ENCODE results near the gene UBQLN1. TPM values are rescaled to one million over a fixed set of nuclear protein-coding genes. Genes with fewer than 3 reads are reported as not detected.

The UBQLN1 gene
- polyA plus RNA-seq, 1 donor from 2014 or later = 133 TPM

- Histone ChIP-seq H4K20me1 (ENCODE audit: insufficient read depth) (no peaks in the 10 kb centered on the region), H3F3A (ENCODE audit: insufficient read depth, low read length, poor library complexity, severe bottlenecking) (no peaks in the 10 kb centered on the region), H3K9me2 (ENCODE audit: insufficient read depth, low read length) (no peaks in the 10 kb centered on the region), H3K79me2 (replicated peaks; ENCODE audit: insufficient read depth, low read length) (no peaks in the 10 kb centered on the region), H3K27me3 (ENCODE audit: insufficient read depth, low read depth, low read length) (peaks cover 5% of the 10 kb centered on the region), H3K9ac (ENCODE audit: low read length) (peak overlapping the region; percentile 73), H3K4me2 (ENCODE audit: low read length) (no peak overlapping the region), H3K27ac (ENCODE audit: low read length) (peak overlapping the region; percentile 28), H3K4me3 (ENCODE audit: low read length) (peak overlapping the region; percentile 71), H3K36me3 (ENCODE audit: insufficient read depth, low read length) (no peaks in the 10 kb centered on the region), H3K9me3 (ENCODE audit: low read length) (no peaks in the 10 kb centered on the region), H2AFZ (ENCODE audit: low read depth, low read length) (peak overlapping the region; percentile 80)
- TF ChIP-seq CTCF (IDR thresholded peaks at IDR 0.05; ENCODE audit: poor library complexity, severe bottlenecking) (no peak), SMC3 (conservative IDR thresholded peaks at IDR 0.05; ENCODE audit: poor library complexity) (no peak), RAD21 (conservative IDR thresholded peaks at IDR 0.05) (no peak), POLR2AphosphoS5 (IDR thresholded peaks at IDR 0.05) (no peak), EP300 (conservative IDR thresholded peaks at IDR 0.05; ENCODE audit: poor library complexity, severe bottlenecking) (no peak), EZH2 (IDR thresholded peaks at IDR 0.05; ENCODE audit: borderline replicate concordance, insufficient read depth, low read length, poor library complexity, severe bottlenecking) (no peak), REST (IDR thresholded peaks at IDR 0.05; ENCODE audit: borderline replicate concordance) (no peak), TAF1 (IDR thresholded peaks at IDR 0.05; ENCODE audit: low read depth) (no peak), MXI1 (conservative IDR thresholded peaks at IDR 0.05; ENCODE audit: poor library complexity, severe bottlenecking) (no peak)
Observed at GRCh38 chr9:83622433-83622938, 85.3 kb downstream of the UBQLN1 start.

- H3K4me3 ChIP-seq (ENCODE audit: low read length) = no peak overlapping the region
- no peak overlapping the region for H3K4me2 ChIP-seq (ENCODE audit: low read length)
- no peaks in the 10 kb centered on the region for H3K9me2 ChIP-seq (ENCODE audit: insufficient read depth, low read length)
- TF ChIP-seq CTCF (IDR thresholded peaks at IDR 0.05; ENCODE audit: poor library complexity, severe bottlenecking) (no peak), TAF1 (IDR thresholded peaks at IDR 0.05; ENCODE audit: low read depth) (no peak), SMC3 (conservative IDR thresholded peaks at IDR 0.05; ENCODE audit: poor library complexity) (no peak), RAD21 (conservative IDR thresholded peaks at IDR 0.05) (no peak), MXI1 (conservative IDR thresholded peaks at IDR 0.05; ENCODE audit: poor library complexity, severe bottlenecking) (no peak), EZH2 (IDR thresholded peaks at IDR 0.05; ENCODE audit: borderline replicate concordance, insufficient read depth, low read length, poor library complexity, severe bottlenecking) (no peak), REST (IDR thresholded peaks at IDR 0.05; ENCODE audit: borderline replicate concordance) (no peak), EP300 (conservative IDR thresholded peaks at IDR 0.05; ENCODE audit: poor library complexity, severe bottlenecking) (no peak), POLR2AphosphoS5 (IDR thresholded peaks at IDR 0.05) (no peak)
- H2AFZ ChIP-seq (ENCODE audit: low read depth, low read length) = no peak overlapping the region
- no peaks in the 10 kb centered on the region for H3K9me3 ChIP-seq (ENCODE audit: low read length)
- H4K20me1 ChIP-seq (ENCODE audit: insufficient read depth) = no peaks in the 10 kb centered on the region
- H3K9ac ChIP-seq (ENCODE audit: low read length) = no peak overlapping the region
- H3F3A ChIP-seq (ENCODE audit: insufficient read depth, low read length, poor library complexity, severe bottlenecking) = no peaks in the 10 kb centered on the region
- H3K27ac ChIP-seq (ENCODE audit: low read length) = no peak overlapping the region
- H3K79me2 ChIP-seq (replicated peaks; ENCODE audit: insufficient read depth, low read length) = no peaks in the 10 kb centered on the region
- H3K27me3 ChIP-seq (ENCODE audit: insufficient read depth, low read depth, low read length) = peaks cover 5% of the 10 kb centered on the region
- H3K36me3 ChIP-seq (ENCODE audit: insufficient read depth, low read length) = no peaks in the 10 kb centered on the region
Observed at GRCh38 chr9:83620841-83621636, 86.7 kb downstream of the UBQLN1 start.
